ENCODE measurements around the gene COX4I1. TPM values are rescaled to one million over a fixed set of nuclear protein-coding genes. Genes with fewer than 3 reads are reported as not detected.

COX4I1 gene
- 1,000 to 10,000 TPM in 5 of 6 donors, 100 to 1,000 TPM in 1; 943 to 1,321 (median 1,168) TPM for polyA plus RNA-seq (ENCODE audit: low read depth in 6 of 6)

GRCh38 chr16:85799497-85800320, at the start of gene COX4I1, which contains the start of gene EMC8:
COX4I1 (plus strand) TSS chr16:85799695; CDS start chr16:85801206, 1,511 bp downstream.
EMC8 (minus strand) TSS chr16:85799544; CDS start chr16:85799295, 249 bp downstream.
- ATAC-seq (ENCODE audit: low read depth in 2 of 2), result peak; percentile 83 to 86
- Mint-ChIP-seq H3K4me1 (peaks cover 36 to 61% (median 41%) of the 10 kb centered on the region in 3 donors), H3K27me3 (no peaks in the 10 kb centered on the region), H3K27ac (peak within 1 kb of the TSS; percentile 95 to 100 (median 98)), H3K36me3 (peaks cover 15 to 30% of the 10 kb centered on the region in 2 donors), H3K9me3 (no peaks in the 10 kb centered on the region), H3K4me3 (peak within 1 kb of the TSS; percentile 89 to 97 (median 93))
- peak; percentile 91 for DNase-seq

GRCh38 chr16:85749771-85750145, 49.7 kb upstream of the COX4I1 start:
- H3K27ac Mint-ChIP-seq, result peak overlapping the region in 4 of 6 donors; percentile 87 to 97 (median 92)
- peak overlapping the region; percentile 94 to 99 (median 96) for H3K4me3 Mint-ChIP-seq
- no peaks in the 10 kb centered on the region for H3K9me3 Mint-ChIP-seq
- no peaks in the 10 kb centered on the region for H3K36me3 Mint-ChIP-seq
- H3K4me1 Mint-ChIP-seq, result peaks cover 57 to 80% (median 71%) of the 10 kb centered on the region in 3 donors
- DNase-seq (no peak), ATAC-seq (ENCODE audit: low read depth in 2 of 2) (no peak)
- no peaks in the 10 kb centered on the region for H3K27me3 Mint-ChIP-seq

- no peaks in the 10 kb centered on the region for H3K9me3 Mint-ChIP-seq
- no peaks in the 10 kb centered on the region for H3K27me3 Mint-ChIP-seq
- DNase-seq (peak; percentile 55), ATAC-seq (ENCODE audit: low read depth in 2 of 2) (peak; percentile 51 to 59)
- H3K4me1 Mint-ChIP-seq, result peaks cover 60 to 82% (median 76%) of the 10 kb centered on the region in 3 donors
- H3K4me3 Mint-ChIP-seq, result peak overlapping the region; percentile 94 to 99 (median 96)
- H3K36me3 Mint-ChIP-seq, result no peaks in the 10 kb centered on the region
- peak overlapping the region; percentile 61 to 97 (median 89) for H3K27ac Mint-ChIP-seq
Observed at GRCh38 chr16:85750146-85750826, 49.2 kb upstream of the COX4I1 start.

DNA sequence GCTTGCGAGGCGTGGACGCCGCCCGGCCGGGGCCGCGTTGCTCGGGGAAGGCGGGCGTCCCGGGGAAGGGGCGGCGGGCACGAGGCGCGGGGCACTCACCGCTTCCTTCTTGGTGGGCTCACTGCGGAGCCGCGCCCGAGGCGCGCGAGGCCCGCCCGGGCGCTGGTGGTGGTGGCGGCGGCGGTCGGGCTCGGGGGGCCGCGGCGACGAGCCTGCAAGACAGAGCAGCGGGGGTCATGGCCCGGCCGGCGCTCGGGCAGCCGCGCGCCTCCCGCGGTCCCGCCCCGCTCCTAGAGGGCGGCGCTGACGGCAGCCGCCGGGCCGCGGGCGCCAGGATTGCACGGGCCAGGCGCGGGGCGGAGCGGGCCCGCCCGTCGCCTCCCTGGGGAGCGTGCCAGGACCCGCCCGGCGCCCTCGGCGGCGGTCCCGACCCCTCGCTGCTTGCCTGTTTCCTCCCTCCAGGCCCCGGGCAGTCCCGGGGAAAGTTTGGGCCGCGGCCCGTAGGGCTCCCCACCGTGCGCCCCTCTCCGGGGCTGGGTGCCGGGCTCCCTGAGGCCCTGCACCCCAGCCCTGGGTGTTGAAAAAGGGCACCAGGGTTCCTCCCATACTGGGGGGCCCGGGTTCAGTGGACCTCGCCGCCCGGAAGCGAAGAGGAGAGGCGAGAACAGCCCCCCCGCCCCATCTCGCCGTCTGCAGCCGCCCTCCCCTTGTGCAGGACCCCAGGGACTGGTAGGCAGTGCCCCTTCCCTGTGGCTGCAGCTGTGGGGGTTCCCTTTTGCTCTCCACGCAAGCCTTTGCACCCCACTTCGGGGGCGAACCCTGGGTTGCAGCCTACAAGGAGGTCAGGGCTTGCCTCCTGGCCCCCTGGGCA, 48.4 kb upstream of the COX4I1 start, which contains the start of gene C16orf74:
TSS of gene C16orf74 (minus strand) at position 270 of the 871 bp plus-strand sequence. CDS start 15,879 bp downstream, outside the sequence.
- H3K4me3 Mint-ChIP-seq, result peak within 1 kb of the TSS; percentile 94 to 99 (median 96)
- H3K36me3 Mint-ChIP-seq, result no peaks in the 10 kb centered on the region
- no peaks in the 10 kb centered on the region for H3K27me3 Mint-ChIP-seq
- H3K27ac Mint-ChIP-seq, result peak within 1 kb of the TSS; percentile 61 to 100 (median 91)
- no peaks in the 10 kb centered on the region for H3K9me3 Mint-ChIP-seq
- DNase-seq, result peak; percentile 55
- peaks cover 58 to 82% (median 78%) of the 10 kb centered on the region in 3 donors for H3K4me1 Mint-ChIP-seq
- ATAC-seq (ENCODE audit: low read depth in 2 of 2), result peak; percentile 49 to 53

- Mint-ChIP-seq H3K4me1 (peaks cover 64 to 82% (median 81%) of the 10 kb centered on the region in 3 donors), H3K4me3 (peak overlapping the region; percentile 73 to 96 (median 88)), H3K36me3 (no peaks in the 10 kb centered on the region), H3K27ac (peak overlapping the region in 5 of 6 donors; percentile 55 to 100 (median 85)), H3K9me3 (no peaks in the 10 kb centered on the region), H3K27me3 (no peaks in the 10 kb centered on the region)
- ATAC-seq (ENCODE audit: low read depth in 2 of 2) (no peak), DNase-seq (peak; percentile 19)
Observed at GRCh38 chr16:85751698-85752501, 47.6 kb upstream of the COX4I1 start.

DNA sequence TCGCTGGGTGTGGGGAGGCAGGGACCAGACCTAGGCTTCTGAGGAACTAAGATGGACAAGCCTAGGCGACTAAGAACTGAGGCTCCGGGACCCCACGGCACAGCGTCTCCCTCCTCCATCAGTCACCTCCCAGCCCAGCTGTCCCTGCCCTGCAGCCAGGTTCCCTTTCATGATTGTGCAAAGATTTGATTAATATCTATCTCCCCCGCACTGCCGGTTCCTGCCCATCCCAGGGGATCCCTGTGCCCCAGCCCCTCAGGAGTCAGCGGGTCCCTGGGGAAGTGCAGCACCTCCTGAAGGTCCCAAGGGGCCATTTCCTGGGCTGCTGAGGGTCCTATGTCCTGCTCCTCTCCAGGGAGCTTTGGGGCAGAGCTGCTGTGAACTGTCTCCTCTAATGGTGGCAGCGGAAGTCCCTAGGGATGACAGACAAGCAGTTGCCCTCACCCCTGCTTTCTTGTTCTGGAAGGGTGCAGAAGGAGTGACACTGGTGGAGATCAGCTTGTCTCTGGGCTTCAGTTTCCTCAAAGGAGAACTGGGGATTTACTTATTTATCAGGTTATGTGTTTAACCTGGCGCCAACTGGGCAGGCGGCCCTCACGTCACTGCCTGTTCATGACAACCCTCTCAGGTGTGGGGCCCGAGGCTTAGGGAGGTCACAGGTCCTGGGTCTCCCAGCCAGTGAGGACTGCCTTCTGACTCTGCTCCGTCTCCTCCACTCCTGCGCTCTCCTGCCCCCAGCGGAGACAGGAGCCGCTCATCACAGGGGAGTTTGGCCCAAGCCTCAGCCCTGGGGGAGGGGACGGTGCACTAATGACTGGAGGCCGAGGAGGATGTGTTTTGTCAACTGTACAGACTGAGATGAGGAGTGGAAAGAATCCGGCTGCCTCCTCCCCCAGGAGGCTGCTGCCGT, 46.7 kb upstream of the COX4I1 start:
- Mint-ChIP-seq H3K4me1 (peaks cover 65 to 82% (median 76%) of the 10 kb centered on the region in 3 donors), H3K27me3 (no peaks in the 10 kb centered on the region), H3K9me3 (peaks cover 0 to 2% (median 0%) of the 10 kb centered on the region in 7 donors), H3K27ac (peak overlapping the region; percentile 9 to 100 (median 92)), H3K36me3 (no peaks in the 10 kb centered on the region), H3K4me3 (peak overlapping the region; percentile 58 to 96 (median 84))
- ATAC-seq (ENCODE audit: low read depth in 2 of 2) (no peak), DNase-seq (peak; percentile 35)

DNA sequence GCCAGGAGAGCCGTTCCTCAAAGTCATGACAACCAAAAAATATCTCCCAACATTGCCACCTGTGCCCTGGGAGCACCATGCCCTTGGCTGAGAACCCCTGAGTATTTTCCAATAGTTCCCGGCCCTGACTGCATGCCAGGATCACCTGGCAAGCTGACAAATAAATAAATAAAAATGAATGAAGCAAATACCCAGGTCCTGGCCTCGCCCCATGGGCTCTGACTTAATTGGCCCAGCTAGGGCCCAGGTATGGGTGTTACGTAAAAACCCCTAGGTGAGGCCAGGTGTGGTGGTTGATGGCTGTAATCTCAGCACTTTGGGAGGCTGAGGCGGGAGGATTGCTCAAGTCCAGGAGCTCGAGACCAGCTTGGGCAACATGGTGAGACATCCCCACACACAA, 45.9 kb upstream of the COX4I1 start:
- DNase-seq, result no peak
- Mint-ChIP-seq H3K27me3 (no peaks in the 10 kb centered on the region), H3K9me3 (peaks cover 0 to 3% (median 0%) of the 10 kb centered on the region in 7 donors), H3K4me3 (peak overlapping the region; percentile 41 to 96 (median 87)), H3K27ac (peak overlapping the region; percentile 69 to 100 (median 100)), H3K36me3 (no peaks in the 10 kb centered on the region), H3K4me1 (peaks cover 63 to 83% (median 74%) of the 10 kb centered on the region in 3 donors)
- ATAC-seq (ENCODE audit: low read depth in 2 of 2), result no peak

DNA sequence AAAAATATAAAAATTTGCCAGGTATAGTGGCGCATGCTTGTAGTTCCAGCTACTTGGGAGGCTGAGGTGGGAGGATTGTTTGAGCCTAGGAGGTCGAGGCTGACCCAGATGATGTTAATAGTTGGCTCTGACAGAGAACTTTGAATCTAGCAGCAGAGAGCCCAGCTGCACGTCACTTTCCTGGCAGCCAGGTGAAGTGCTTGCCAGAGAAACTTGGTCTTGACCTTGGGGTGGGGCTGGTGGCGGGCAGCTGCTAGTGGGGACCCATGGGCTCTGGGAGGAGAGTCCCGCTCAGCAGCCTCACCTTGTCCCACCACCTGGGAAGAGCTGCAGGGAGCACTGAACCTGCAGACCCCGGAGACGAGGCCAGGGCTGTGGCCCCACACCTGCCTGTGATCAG, 45.5 kb upstream of the COX4I1 start:
- H3K36me3 Mint-ChIP-seq, result peaks cover 0 to 2% of the 10 kb centered on the region in 2 donors
- DNase-seq (no peak), ATAC-seq (ENCODE audit: low read depth in 2 of 2) (no peak)
- peaks cover 0 to 7% (median 2%) of the 10 kb centered on the region in 7 donors for H3K9me3 Mint-ChIP-seq
- no peaks in the 10 kb centered on the region for H3K27me3 Mint-ChIP-seq
- H3K27ac Mint-ChIP-seq, result peak overlapping the region; percentile 69 to 100 (median 100)
- H3K4me3 Mint-ChIP-seq, result peak overlapping the region; percentile 78 to 96 (median 92)
- peaks cover 65 to 86% (median 75%) of the 10 kb centered on the region in 3 donors for H3K4me1 Mint-ChIP-seq

DNA sequence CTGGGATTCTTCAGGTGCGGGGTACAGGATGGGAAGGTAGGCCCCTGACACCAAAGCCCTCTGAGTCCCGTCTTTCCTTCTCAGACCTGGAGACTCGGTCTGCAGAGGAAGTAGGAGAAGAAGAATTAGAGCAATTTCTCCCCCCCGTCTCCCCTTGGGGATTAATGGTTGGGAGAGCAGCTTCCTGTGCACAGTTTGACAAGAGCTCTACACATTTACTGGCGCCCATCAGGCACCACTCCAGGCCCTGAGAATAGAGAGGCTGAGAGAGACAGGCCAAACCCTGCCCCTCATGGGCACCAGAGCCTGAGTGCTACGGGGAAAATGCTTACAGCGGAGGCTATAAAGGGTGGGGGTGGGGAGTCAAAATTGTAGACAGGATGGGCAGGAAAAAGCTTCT, 45.1 kb upstream of the COX4I1 start:
- Mint-ChIP-seq H3K27me3 (no peaks in the 10 kb centered on the region), H3K4me1 (peaks cover 70 to 88% (median 80%) of the 10 kb centered on the region in 3 donors), H3K27ac (peak overlapping the region; percentile 57 to 100 (median 100)), H3K4me3 (peak overlapping the region; percentile 78 to 96 (median 92)), H3K9me3 (peaks cover 0 to 11% (median 5%) of the 10 kb centered on the region in 7 donors), H3K36me3 (peaks cover 0 to 7% of the 10 kb centered on the region in 2 donors)
- DNase-seq (peak; percentile 80), ATAC-seq (ENCODE audit: low read depth in 2 of 2) (peak in 1 of 2 donors; percentile 7)

- peaks cover 0 to 8% of the 10 kb centered on the region in 2 donors for H3K36me3 Mint-ChIP-seq
- peak overlapping the region; percentile 83 to 96 (median 91) for H3K4me3 Mint-ChIP-seq
- DNase-seq (peak; percentile 87), ATAC-seq (ENCODE audit: low read depth in 2 of 2) (peak; percentile 64 to 68)
- H3K4me1 Mint-ChIP-seq, result peaks cover 75 to 95% (median 86%) of the 10 kb centered on the region in 3 donors
- H3K27me3 Mint-ChIP-seq, result no peaks in the 10 kb centered on the region
- H3K27ac Mint-ChIP-seq, result peak overlapping the region; percentile 99 to 100 (median 100)
- peaks cover 0 to 13% (median 6%) of the 10 kb centered on the region in 7 donors for H3K9me3 Mint-ChIP-seq
Observed at GRCh38 chr16:85755929-85756768, 43.3 kb upstream of the COX4I1 start.
